Tibial artery (tissue), 4 donors: ENCODE results near the gene ZNRF2.
A peak's percentile ranks its signal among the peaks of the same experiment; 100 is the strongest.

Experiments
- DNase-seq, 2 donors: peaks; one replicate each; pipeline ENCODE4 v3.0.0-alpha.2; 2019
- H3K27ac ChIP-seq, 2 donors: fragments of 200-600 bp; sonication (generic) in 1 of 2; 1 replicate in 1 of 2; 2 replicates in 1 of 2; pipeline ENCODE4 v1.5.1; 2018 to 2019; ENCODE audit warnings: mild to moderate bottlenecking in 1 of 2
- H3K27me3 ChIP-seq, 2 donors: fragments of 200-600 bp; sonication (generic) in 1 of 2; one replicate each; pipeline versions ENCODE4 v1.5.1 to v1.6.0; 2016 to 2019
- H3K36me3 ChIP-seq, 3 donors: fragments of 200-600 bp; sonication (generic) in 2 of 3; one replicate each; pipeline ENCODE4 v1.5.1; 2016 to 2019; ENCODE audit warnings: mild to moderate bottlenecking in 2 of 3
- H3K4me1 ChIP-seq, 4 donors: fragments of 200-600 bp; sonication (generic) in 2 of 4; 1 replicate in 3 of 4; 2 replicates in 1 of 4; pipeline ENCODE4 v1.5.1; 2016 to 2019
- H3K4me3 ChIP-seq, 2 donors: fragments of 200-600 bp; sonication (generic) in 1 of 2; 1 replicate in 1 of 2; 2 replicates in 1 of 2; pipeline ENCODE4 v1.5.1; 2018 to 2019; ENCODE audit warnings: mild to moderate bottlenecking in 2 of 2
- H3K9me3 ChIP-seq, 3 donors: fragments of 200-600 bp; sonication (generic) in 1 of 3; one replicate each; pipeline ENCODE4 v1.5.1; 2016 to 2019
- CTCF ChIP-seq, 2 experiments: fragments of 200-600 bp in 1 of 2; fragments of 450-650 bp in 1 of 2; IDR thresholded peaks; one replicate each; pipeline ENCODE4 v1.5.1; 2017 to 2019; ENCODE audit warnings: antibody characterized with exemption in 2 of 2, mild to moderate bottlenecking in 1 of 2, moderate library complexity in 1 of 2
- intact Hi-C: fragments of 100-400 bp; cut with DNase I; formaldehyde crosslinking; loops from one replicate; pipeline ENCODE4 v1.15.0; 2023; ENCODE audit warnings: low total_unique reads

The ZNRF2 gene

GRCh38 chr7:30321089-30321881, 36.9 kb downstream of the ZNRF2 start:
- Histone ChIP-seq H3K4me1 (peaks cover 0 to 23% (median 8%) of the 10 kb centered on the region in 4 donors), H3K27ac (peak overlapping the region in 1 of 2 donors; percentile 34), H3K27me3 (no peaks in the 10 kb centered on the region), H3K9me3 (no peaks in the 10 kb centered on the region), H3K36me3 (peaks cover 0 to 3% (median 0%) of the 10 kb centered on the region in 3 donors), H3K4me3 (no peak overlapping the region)
- no peak for TF ChIP-seq CTCF (IDR thresholded peaks at IDR 0.05)
- intact Hi-C loops: no loop called here
- DNase-seq: no peak

DNA sequence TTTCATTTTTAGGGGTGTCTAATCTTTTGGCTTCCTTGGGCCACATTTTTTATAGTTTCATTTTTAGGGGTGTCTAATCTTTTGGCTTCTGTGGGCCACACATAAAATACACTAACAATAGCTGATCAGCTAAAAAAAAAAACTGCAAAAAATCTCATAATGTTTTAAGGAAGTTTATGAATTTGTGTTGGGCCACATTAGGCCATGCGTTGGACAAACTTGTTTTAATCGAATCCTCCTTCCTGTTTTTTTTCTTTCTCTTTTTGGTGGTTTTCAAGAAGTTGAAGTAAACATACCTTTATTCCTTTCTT, 37.4 kb downstream of the ZNRF2 start:
- no peak for TF ChIP-seq CTCF (IDR thresholded peaks at IDR 0.05)
- no peak overlapping the region for H3K4me3 ChIP-seq
- peaks cover 0 to 3% (median 0%) of the 10 kb centered on the region in 3 donors for H3K36me3 ChIP-seq
- no peaks in the 10 kb centered on the region for H3K27me3 ChIP-seq
- peak overlapping the region in 1 of 2 donors; percentile 34 for H3K27ac ChIP-seq
- peaks cover 0 to 23% (median 8%) of the 10 kb centered on the region in 4 donors for H3K4me1 ChIP-seq
- no peak for DNase-seq
- no peaks in the 10 kb centered on the region for H3K9me3 ChIP-seq
- intact Hi-C loops: no loop called here

- Histone ChIP-seq H3K27ac (no peak overlapping the region), H3K27me3 (no peaks in the 10 kb centered on the region), H3K4me1 (peaks cover 0 to 23% (median 8%) of the 10 kb centered on the region in 4 donors), H3K36me3 (peaks cover 0 to 3% (median 0%) of the 10 kb centered on the region in 3 donors), H3K4me3 (no peak overlapping the region), H3K9me3 (no peaks in the 10 kb centered on the region)
- TF ChIP-seq CTCF (IDR thresholded peaks at IDR 0.05): no peak
- DNase-seq: no peak
- intact Hi-C loops: no loop called here
Measured at GRCh38 chr7:30322271-30323005, 38.0 kb downstream of the ZNRF2 start.

- intact Hi-C loops: no loop called here
- H3K36me3 ChIP-seq: peaks cover 0 to 3% (median 0%) of the 10 kb centered on the region in 3 donors
- H3K4me1 ChIP-seq: peaks cover 0 to 27% (median 9%) of the 10 kb centered on the region in 4 donors
- no peak overlapping the region for H3K4me3 ChIP-seq
- TF ChIP-seq CTCF (IDR thresholded peaks at IDR 0.05): no peak
- no peak for DNase-seq
- no peaks in the 10 kb centered on the region for H3K9me3 ChIP-seq
- H3K27ac ChIP-seq: no peak overlapping the region
- no peaks in the 10 kb centered on the region for H3K27me3 ChIP-seq
Measured at GRCh38 chr7:30323006-30323355, 38.6 kb downstream of the ZNRF2 start.

GRCh38 chr7:30327813-30328212, 43.4 kb downstream of the ZNRF2 start:
- Histone ChIP-seq H3K4me3 (no peak overlapping the region), H3K27me3 (no peaks in the 10 kb centered on the region), H3K27ac (no peak overlapping the region), H3K4me1 (peaks cover 0 to 18% (median 2%) of the 10 kb centered on the region in 4 donors), H3K9me3 (no peaks in the 10 kb centered on the region), H3K36me3 (peaks cover 0 to 3% (median 0%) of the 10 kb centered on the region in 3 donors)
- no peak for DNase-seq
- no peak for TF ChIP-seq CTCF (IDR thresholded peaks at IDR 0.05)
- intact Hi-C loops: no loop called here
